Measurements from ENCODE around the gene GPX1. TPM values are rescaled to one million over a fixed set of nuclear protein-coding genes. Genes with fewer than 3 reads are reported as not detected.

Gene GPX1
- total and polyA plus RNA-seq, 10 of the 15 experiments (the other 5 are each of a cell fraction or from before 2014, with no cell fraction given): 32.0 to 1,121 (median 400) TPM

DNA sequence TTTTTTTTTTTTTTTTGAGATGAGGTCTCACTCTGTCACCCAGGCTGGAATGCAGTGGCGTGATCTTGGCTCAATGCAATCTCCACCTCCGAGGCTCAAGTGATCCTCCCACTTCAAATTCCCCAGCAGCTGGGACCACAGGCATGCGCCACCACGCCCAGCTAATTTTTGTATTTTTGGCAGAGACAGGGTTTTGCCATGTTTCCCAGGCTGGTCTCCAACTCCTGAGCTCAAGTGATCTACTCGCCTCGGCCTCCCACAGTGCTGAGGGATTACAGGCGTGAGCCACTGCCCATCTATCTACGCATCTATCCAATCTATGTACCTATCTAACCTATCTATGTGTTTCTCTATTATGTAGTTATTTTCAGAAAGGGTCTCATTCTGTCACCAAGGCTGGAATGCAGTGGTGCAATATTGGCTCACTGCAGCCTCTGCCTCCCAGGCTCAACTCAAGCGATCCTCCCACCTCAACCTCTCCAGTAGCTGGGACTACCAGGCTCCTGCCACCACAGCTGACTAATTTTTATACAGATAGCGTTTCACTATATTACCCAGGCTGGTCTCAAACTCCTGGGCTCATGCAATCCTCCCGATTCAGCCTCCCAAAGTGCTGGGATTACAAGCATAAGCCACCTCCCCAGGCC lies 20.2 kb upstream of the GPX1 start:
- ChIA-PET POLR2A (interaction anchor here (0.6 to 0.7 kb wide), 3 partner anchors 22 to 306 kb away, joined by 3 to 6 read pairs (median 5); no protein-coding TSS in a partner anchor), SMC1A (ENCODE audit: uncharacterized antibody, unreplicated experiment) (interaction anchor here (1.0 to 1.3 kb wide), 3 partner anchors 33 to 205 kb away, joined by 3 to 4 read pairs (median 3); partner anchors contain the start of gene USP4), RAD21 (ENCODE audit: unreplicated experiment) (interaction anchor here (1.4 kb wide), 1 partner anchor 66 kb away, joined by 3 read pairs; no protein-coding TSS in a partner anchor), CTCF (no interaction called here)
- intact Hi-C loops (cut with micrococcal nuclease; ENCODE audit: unreplicated experiment) (no loop called here), in situ Hi-C loops (cut with MboI) (no loop called here)
- no peak for TF ChIP-seq NFYA (IDR thresholded peaks at IDR 0.05; ENCODE audit: borderline replicate concordance, low read depth, low read length)
- no peak for TF ChIP-seq TARDBP (IDR thresholded peaks at IDR 0.05; ENCODE audit: borderline replicate concordance)
- TF ChIP-seq, protein P1, sequence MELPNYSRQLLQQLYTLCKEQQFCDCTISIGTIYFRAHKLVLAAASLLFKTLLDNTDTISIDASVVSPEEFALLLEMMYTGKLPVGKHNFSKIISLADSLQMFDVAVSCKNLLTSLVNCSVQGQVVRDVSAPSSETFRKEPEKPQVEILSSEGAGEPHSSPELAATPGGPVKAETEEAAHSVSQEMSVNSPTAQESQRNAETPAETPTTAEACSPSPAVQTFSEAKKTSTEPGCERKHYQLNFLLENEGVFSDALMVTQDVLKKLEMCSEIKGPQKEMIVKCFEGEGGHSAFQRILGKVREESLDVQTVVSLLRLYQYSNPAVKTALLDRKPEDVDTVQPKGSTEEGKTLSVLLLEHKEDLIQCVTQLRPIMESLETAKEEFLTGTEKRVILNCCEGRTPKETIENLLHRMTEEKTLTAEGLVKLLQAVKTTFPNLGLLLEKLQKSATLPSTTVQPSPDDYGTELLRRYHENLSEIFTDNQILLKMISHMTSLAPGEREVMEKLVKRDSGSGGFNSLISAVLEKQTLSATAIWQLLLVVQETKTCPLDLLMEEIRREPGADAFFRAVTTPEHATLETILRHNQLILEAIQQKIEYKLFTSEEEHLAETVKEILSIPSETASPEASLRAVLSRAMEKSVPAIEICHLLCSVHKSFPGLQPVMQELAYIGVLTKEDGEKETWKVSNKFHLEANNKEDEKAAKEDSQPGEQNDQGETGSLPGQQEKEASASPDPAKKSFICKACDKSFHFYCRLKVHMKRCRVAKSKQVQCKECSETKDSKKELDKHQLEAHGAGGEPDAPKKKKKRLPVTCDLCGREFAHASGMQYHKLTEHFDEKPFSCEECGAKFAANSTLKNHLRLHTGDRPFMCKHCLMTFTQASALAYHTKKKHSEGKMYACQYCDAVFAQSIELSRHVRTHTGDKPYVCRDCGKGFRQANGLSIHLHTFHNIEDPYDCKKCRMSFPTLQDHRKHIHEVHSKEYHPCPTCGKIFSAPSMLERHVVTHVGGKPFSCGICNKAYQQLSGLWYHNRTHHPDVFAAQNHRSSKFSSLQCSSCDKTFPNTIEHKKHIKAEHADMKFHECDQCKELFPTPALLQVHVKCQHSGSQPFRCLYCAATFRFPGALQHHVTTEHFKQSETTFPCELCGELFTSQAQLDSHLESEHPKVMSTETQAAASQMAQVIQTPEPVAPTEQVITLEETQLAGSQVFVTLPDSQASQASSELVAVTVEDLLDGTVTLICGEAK (IDR thresholded peaks at IDR 0.05; ENCODE audit: borderline replicate concordance): no peak
- no peak for TF ChIP-seq MTA3 (IDR thresholded peaks at IDR 0.05; ENCODE audit: borderline replicate concordance, low read length)
- TF ChIP-seq, protein P2, sequence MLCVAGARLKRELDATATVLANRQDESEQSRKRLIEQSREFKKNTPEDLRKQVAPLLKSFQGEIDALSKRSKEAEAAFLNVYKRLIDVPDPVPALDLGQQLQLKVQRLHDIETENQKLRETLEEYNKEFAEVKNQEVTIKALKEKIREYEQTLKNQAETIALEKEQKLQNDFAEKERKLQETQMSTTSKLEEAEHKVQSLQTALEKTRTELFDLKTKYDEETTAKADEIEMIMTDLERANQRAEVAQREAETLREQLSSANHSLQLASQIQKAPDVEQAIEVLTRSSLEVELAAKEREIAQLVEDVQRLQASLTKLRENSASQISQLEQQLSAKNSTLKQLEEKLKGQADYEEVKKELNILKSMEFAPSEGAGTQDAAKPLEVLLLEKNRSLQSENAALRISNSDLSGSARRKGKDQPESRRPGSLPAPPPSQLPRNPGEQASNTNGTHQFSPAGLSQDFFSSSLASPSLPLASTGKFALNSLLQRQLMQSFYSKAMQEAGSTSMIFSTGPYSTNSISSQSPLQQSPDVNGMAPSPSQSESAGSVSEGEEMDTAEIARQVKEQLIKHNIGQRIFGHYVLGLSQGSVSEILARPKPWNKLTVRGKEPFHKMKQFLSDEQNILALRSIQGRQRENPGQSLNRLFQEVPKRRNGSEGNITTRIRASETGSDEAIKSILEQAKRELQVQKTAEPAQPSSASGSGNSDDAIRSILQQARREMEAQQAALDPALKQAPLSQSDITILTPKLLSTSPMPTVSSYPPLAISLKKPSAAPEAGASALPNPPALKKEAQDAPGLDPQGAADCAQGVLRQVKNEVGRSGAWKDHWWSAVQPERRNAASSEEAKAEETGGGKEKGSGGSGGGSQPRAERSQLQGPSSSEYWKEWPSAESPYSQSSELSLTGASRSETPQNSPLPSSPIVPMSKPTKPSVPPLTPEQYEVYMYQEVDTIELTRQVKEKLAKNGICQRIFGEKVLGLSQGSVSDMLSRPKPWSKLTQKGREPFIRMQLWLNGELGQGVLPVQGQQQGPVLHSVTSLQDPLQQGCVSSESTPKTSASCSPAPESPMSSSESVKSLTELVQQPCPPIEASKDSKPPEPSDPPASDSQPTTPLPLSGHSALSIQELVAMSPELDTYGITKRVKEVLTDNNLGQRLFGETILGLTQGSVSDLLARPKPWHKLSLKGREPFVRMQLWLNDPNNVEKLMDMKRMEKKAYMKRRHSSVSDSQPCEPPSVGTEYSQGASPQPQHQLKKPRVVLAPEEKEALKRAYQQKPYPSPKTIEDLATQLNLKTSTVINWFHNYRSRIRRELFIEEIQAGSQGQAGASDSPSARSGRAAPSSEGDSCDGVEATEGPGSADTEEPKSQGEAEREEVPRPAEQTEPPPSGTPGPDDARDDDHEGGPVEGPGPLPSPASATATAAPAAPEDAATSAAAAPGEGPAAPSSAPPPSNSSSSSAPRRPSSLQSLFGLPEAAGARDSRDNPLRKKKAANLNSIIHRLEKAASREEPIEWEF (IDR thresholded peaks at IDR 0.05; ENCODE audit: insufficient replicate concordance, low read depth, low read length): no peak
- no peak for TF ChIP-seq MXI1 (IDR thresholded peaks at IDR 0.05; ENCODE audit: low read depth, low read length)
- TF ChIP-seq SMARCA5 (IDR thresholded peaks at IDR 0.05): no peak
- Histone ChIP-seq H3K4me2 (ENCODE audit: control insufficient read depth, insufficient read depth) (0 out of 2 replicates have a peak overlapping the region, but pooled peaks have one; percentile 10), H3K9ac (ENCODE audit: control insufficient read depth, insufficient read depth, low read length) (no peak overlapping the region), H3K4me3 (no peak overlapping the region), H2AFZ (ENCODE audit: control insufficient read depth, low read depth, low read length) (no peak overlapping the region), H3K9me3 (replicated peaks; ENCODE audit: control insufficient read depth, insufficient read depth, low read length) (peaks cover 21% of the 10 kb centered on the region; the same call in 2 of the 3 replicates), H3K36me3 (ENCODE audit: control insufficient read depth in 2 of 2, insufficient read depth in 2 of 2, low read length in 1 of 2) (peaks cover 7 to 10% of the 10 kb centered on the region in 2 experiments; a peak in 3 of 4 replicates), H4K20me1 (ENCODE audit: control insufficient read depth, insufficient read depth) (no peaks in the 10 kb centered on the region), H3K79me2 (ENCODE audit: control insufficient read depth, insufficient read depth, low read length) (peaks cover 70% of the 10 kb centered on the region), H3K27me3 (replicated peaks in 1 of 2; ENCODE audit: control insufficient read depth in 2 of 2, insufficient read depth in 2 of 2, low read length in 1 of 2) (no peaks in the 10 kb centered on the region), H3K4me1 (ENCODE audit: control insufficient read depth, insufficient read depth, low read length) (peaks cover 14% of the 10 kb centered on the region), H3K27ac (ENCODE audit: control insufficient read depth, insufficient read depth) (no peak overlapping the region)
- no TSS peak for BruUV-seq (replicated peaks)
- WGBS (ENCODE audit: insufficient coverage, insufficient replicate concordance, low lambda C conversion rate, missing lambda C conversion rate): 85% methylated on average over 8 of the region's 11 CpGs
- ATAC-seq (no peak), FAIRE-seq (no peak), DNase-seq (ENCODE audit: low read depth, low spot score) (no peak)

All from GM12878 (cell line).